MM.1S (cell line): ENCODE measurements around the gene TNFRSF8.

Experiments
- DNase-seq: peaks from one replicate; pipeline ENCODE4 v3.0.0-alpha.2; 2015
- H2AFZ ChIP-seq: fragments of 300-600 bp; sonication (generic); 2 replicates; pipeline ENCODE4 v1.6.0; 2016; ENCODE audit warnings: antibody characterized with exemption, low read length
- H3F3A ChIP-seq: fragments of 300-600 bp; sonication (generic); 2 replicates; pipeline ENCODE4 v1.6.1; 2016; ENCODE audit warnings: mild to moderate bottlenecking, antibody characterized with exemption, low read length, moderate library complexity, mixed read lengths; ENCODE audit not compliant: insufficient read depth
- H3K27ac ChIP-seq: fragments of 300-600 bp; sonication (generic); 2 replicates; pipeline ENCODE4 v1.5.1; 2016; ENCODE audit warnings: mild to moderate bottlenecking, low read length
- H3K27me3 ChIP-seq: fragments of 300-600 bp; sonication (generic); replicated peaks from 2 replicates; pipeline ENCODE4 v1.6.0; 2016; ENCODE audit warnings: low read length; ENCODE audit not compliant: insufficient read depth
- H3K36me3 ChIP-seq: fragments of 300-600 bp; sonication (generic); replicated peaks from 2 replicates; pipeline ENCODE4 v1.6.1; 2016; ENCODE audit warnings: mild to moderate bottlenecking, low read length, mixed read lengths; ENCODE audit not compliant: insufficient read depth
- H3K4me1 ChIP-seq: fragments of 300-600 bp; sonication (generic); 2 replicates; pipeline ENCODE4 v1.6.1; 2016; ENCODE audit warnings: low read length, mixed read lengths
- H3K4me2 ChIP-seq: fragments of 300-600 bp; sonication (generic); 2 replicates; pipeline ENCODE4 v1.6.0; 2016; ENCODE audit warnings: low read depth, low read length
- H3K4me3 ChIP-seq: fragments of 300-600 bp; sonication (generic); 2 replicates; pipeline ENCODE4 v1.5.1; 2016; ENCODE audit warnings: low read length, mixed read lengths
- H3K79me2 ChIP-seq: fragments of 300-600 bp; sonication (generic); 2 replicates; pipeline ENCODE4 v1.6.1; 2016; ENCODE audit warnings: mixed run types, low read length, mixed read lengths
- H3K9ac ChIP-seq: fragments of 300-600 bp; sonication (generic); 2 replicates; pipeline ENCODE4 v1.6.1; 2016; ENCODE audit warnings: low read length, mixed read lengths
- H3K9me2 ChIP-seq: fragments of 300-600 bp; sonication (generic); replicated peaks from 2 replicates; pipeline ENCODE4 v1.6.1; 2016; ENCODE audit warnings: mild to moderate bottlenecking, low read length, mixed read lengths; ENCODE audit not compliant: insufficient read depth
- H3K9me3 ChIP-seq: fragments of 300-600 bp; sonication (generic); replicated peaks from 2 replicates; pipeline ENCODE4 v1.6.1; 2016; ENCODE audit warnings: mild to moderate bottlenecking, low read length, mixed read lengths; ENCODE audit not compliant: insufficient read depth
- H4K20me1 ChIP-seq: fragments of 300-600 bp; sonication (generic); 2 replicates; pipeline ENCODE4 v1.6.1; 2016; ENCODE audit warnings: mild to moderate bottlenecking, low read length, moderate library complexity, mixed read lengths; ENCODE audit not compliant: insufficient read depth
- EZH2 ChIP-seq: fragments of 300-600 bp; sonication (generic); optimal IDR thresholded peaks from 2 replicates; pipeline ENCODE3; 2017; ENCODE audit warnings: low read depth, mild to moderate bottlenecking, antibody characterized with exemption, low read length, mixed read lengths
- EZH2phosphoT487 ChIP-seq: fragments of 300-600 bp; sonication (generic); IDR thresholded peaks from 2 replicates; pipeline ENCODE4 v1.6.1; 2018; ENCODE audit warnings: antibody characterized with exemption, low read length
- TF ChIP-seq, protein P1 (sequence below): fragments of 300-600 bp; sonication (generic); IDR thresholded peaks from 2 replicates; pipeline ENCODE4 v1.5.1; 2016; ENCODE audit warnings: antibody characterized with exemption, low read length, mixed read lengths

Gene TNFRSF8

GRCh38 chr1:12130466-12131130 is 67.5 kb downstream of the TNFRSF8 start:
- DNase-seq = no peak
- Histone ChIP-seq H3K4me3 (no peak overlapping the region), H3K9me2 (no peaks in the 10 kb centered on the region), H3K9me3 (no peaks in the 10 kb centered on the region), H3K27ac (no peak overlapping the region), H3F3A (no peaks in the 10 kb centered on the region), H3K4me2 (no peak overlapping the region), H4K20me1 (no peaks in the 10 kb centered on the region), H3K36me3 (no peaks in the 10 kb centered on the region), H2AFZ (no peak overlapping the region), H3K9ac (no peak overlapping the region), H3K4me1 (no peaks in the 10 kb centered on the region), H3K79me2 (no peaks in the 10 kb centered on the region), H3K27me3 (no peaks in the 10 kb centered on the region)
- no peak for TF ChIP-seq EZH2
- no peak for TF ChIP-seq EZH2phosphoT487
- TF ChIP-seq, protein P1, sequence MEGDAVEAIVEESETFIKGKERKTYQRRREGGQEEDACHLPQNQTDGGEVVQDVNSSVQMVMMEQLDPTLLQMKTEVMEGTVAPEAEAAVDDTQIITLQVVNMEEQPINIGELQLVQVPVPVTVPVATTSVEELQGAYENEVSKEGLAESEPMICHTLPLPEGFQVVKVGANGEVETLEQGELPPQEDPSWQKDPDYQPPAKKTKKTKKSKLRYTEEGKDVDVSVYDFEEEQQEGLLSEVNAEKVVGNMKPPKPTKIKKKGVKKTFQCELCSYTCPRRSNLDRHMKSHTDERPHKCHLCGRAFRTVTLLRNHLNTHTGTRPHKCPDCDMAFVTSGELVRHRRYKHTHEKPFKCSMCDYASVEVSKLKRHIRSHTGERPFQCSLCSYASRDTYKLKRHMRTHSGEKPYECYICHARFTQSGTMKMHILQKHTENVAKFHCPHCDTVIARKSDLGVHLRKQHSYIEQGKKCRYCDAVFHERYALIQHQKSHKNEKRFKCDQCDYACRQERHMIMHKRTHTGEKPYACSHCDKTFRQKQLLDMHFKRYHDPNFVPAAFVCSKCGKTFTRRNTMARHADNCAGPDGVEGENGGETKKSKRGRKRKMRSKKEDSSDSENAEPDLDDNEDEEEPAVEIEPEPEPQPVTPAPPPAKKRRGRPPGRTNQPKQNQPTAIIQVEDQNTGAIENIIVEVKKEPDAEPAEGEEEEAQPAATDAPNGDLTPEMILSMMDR = no peak

DNA sequence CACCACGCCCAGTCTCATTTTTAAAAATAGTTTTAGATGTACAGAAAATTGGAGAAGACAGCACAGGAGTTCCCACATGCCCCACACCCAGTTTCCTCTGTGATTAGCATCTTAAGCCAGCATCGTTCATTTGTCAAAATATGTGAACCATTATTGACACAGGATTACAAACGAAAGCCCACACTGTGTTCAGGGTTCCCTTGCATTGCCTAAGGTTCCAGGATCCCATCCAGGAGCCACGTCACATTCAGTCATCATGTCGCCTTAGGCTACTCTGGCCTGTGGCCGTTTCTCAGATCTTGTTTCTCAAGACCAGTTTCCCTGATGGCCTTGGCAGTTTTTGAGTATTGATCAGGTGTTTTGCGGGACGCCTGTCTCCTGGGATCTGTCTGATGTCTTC is 69.0 kb downstream of the TNFRSF8 start:
- H3K27ac ChIP-seq = no peak overlapping the region
- DNase-seq = no peak

DNA sequence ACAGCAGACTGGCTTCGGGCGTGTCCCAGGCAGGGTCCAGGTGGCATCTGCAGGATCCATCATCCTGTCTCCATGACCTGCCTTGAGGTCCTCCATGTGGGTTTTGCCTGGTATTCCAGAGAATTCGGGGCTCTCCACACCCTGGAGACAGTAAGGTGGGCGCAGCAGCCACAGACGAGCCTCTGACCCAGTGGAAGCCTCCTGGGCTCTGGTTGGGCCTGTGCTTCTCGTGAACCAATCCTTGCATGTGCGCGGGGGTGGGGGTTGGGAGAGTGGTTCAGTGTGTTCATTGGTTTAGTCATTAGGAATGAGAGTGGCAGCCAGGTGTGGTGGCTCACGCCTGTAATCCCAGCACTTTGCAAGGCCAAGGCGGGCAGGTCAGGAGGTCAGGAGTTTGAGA is 71.6 kb downstream of the TNFRSF8 start:
- H2AFZ ChIP-seq = no peak overlapping the region
- H3F3A ChIP-seq = no peaks in the 10 kb centered on the region
- H3K36me3 ChIP-seq = no peaks in the 10 kb centered on the region
- H3K9me3 ChIP-seq = no peaks in the 10 kb centered on the region
- no peaks in the 10 kb centered on the region for H3K9me2 ChIP-seq
- H3K4me1 ChIP-seq = no peaks in the 10 kb centered on the region
- no peak overlapping the region for H3K4me3 ChIP-seq
- DNase-seq = no peak
- no peaks in the 10 kb centered on the region for H3K79me2 ChIP-seq
- H3K27ac ChIP-seq = no peak overlapping the region
- no peak overlapping the region for H3K9ac ChIP-seq
- no peaks in the 10 kb centered on the region for H4K20me1 ChIP-seq
- H3K27me3 ChIP-seq = no peaks in the 10 kb centered on the region
- no peak overlapping the region for H3K4me2 ChIP-seq
- TF ChIP-seq EZH2phosphoT487 (no peak), EZH2 (no peak)
- TF ChIP-seq, protein P1 = no peak

More for the DNA sequence above, 69.0 kb downstream of the TNFRSF8 start:
- H3K9ac ChIP-seq = no peak overlapping the region
- no peaks in the 10 kb centered on the region for H3K36me3 ChIP-seq
- no peak overlapping the region for H3K4me3 ChIP-seq
- H3K9me2 ChIP-seq = no peaks in the 10 kb centered on the region
- TF ChIP-seq EZH2 (no peak), EZH2phosphoT487 (no peak)
- TF ChIP-seq, protein P1 = no peak
- H3K79me2 ChIP-seq = no peaks in the 10 kb centered on the region
- H2AFZ ChIP-seq = no peak overlapping the region
- no peaks in the 10 kb centered on the region for H3F3A ChIP-seq
- H4K20me1 ChIP-seq = no peaks in the 10 kb centered on the region
- H3K4me2 ChIP-seq = no peak overlapping the region
- H3K9me3 ChIP-seq = no peaks in the 10 kb centered on the region
- no peaks in the 10 kb centered on the region for H3K27me3 ChIP-seq
- no peaks in the 10 kb centered on the region for H3K4me1 ChIP-seq
